ENCODE measurements around the gene FUNDC1. TPM values are rescaled to one million over a fixed set of nuclear protein-coding genes. Genes with fewer than 3 reads are reported as not detected.

Gene FUNDC1
- total RNA-seq, 4 donors from 2014 or later, result 8.5 to 18.6 (median 10.4) TPM

- WGBS, 2 donors, result 89 to 93% methylated on average over 8 of the region's 8 CpGs
- DNase-seq, result no peak
- Histone ChIP-seq H3K9me3 (no peaks in the 10 kb centered on the region), H3K36me3 (no peaks in the 10 kb centered on the region), H3K27ac (no peak overlapping the region), H3K4me3 (no peak overlapping the region), H3K27me3 (no peaks in the 10 kb centered on the region), H3K4me1 (peaks cover 0 to 11% (median 0%) of the 10 kb centered on the region in 3 donors)
- TF ChIP-seq CTCF (IDR thresholded peaks at IDR 0.05) (no peak), POLR2A (IDR thresholded peaks at IDR 0.05) (no peak)
- intact Hi-C loops (cut with DNase I), result no loop called here
Measured at GRCh38 chrX:44483965-44484606, 58.6 kb downstream of the FUNDC1 start.

GRCh38 chrX:44482575-44482974, 60.1 kb downstream of the FUNDC1 start:
- Histone ChIP-seq H3K4me3 (no peak overlapping the region), H3K36me3 (no peaks in the 10 kb centered on the region), H3K27ac (no peak overlapping the region), H3K4me1 (peaks cover 0 to 11% (median 0%) of the 10 kb centered on the region in 3 donors), H3K27me3 (no peaks in the 10 kb centered on the region), H3K9me3 (no peaks in the 10 kb centered on the region)
- no peak for TF ChIP-seq POLR2A (IDR thresholded peaks at IDR 0.05)
- no peak for TF ChIP-seq CTCF (IDR thresholded peaks at IDR 0.05)
- intact Hi-C loops (cut with DNase I), result no loop called here
- 86% methylated on average over 1 of the region's 1 CpG; no CpG with 5 or more reads in 1 of the 2 donors for WGBS, 2 donors
- no peak for DNase-seq

- Histone ChIP-seq H3K4me1 (peaks cover 0 to 11% (median 0%) of the 10 kb centered on the region in 3 donors), H3K27ac (no peak overlapping the region), H3K36me3 (no peaks in the 10 kb centered on the region), H3K27me3 (no peaks in the 10 kb centered on the region), H3K9me3 (no peaks in the 10 kb centered on the region), H3K4me3 (no peak overlapping the region)
- 28 to 63% methylated on average over 2 of the region's 2 CpGs for WGBS, 2 donors
- intact Hi-C loops (cut with DNase I), result no loop called here
- DNase-seq, result no peak
- no peak for TF ChIP-seq POLR2A (IDR thresholded peaks at IDR 0.05)
- no peak for TF ChIP-seq CTCF (IDR thresholded peaks at IDR 0.05)
Measured at GRCh38 chrX:44480591-44480990, 62.1 kb downstream of the FUNDC1 start.

GRCh38 chrX:44474410-44474809, 68.2 kb downstream of the FUNDC1 start:
- Histone ChIP-seq H3K27me3 (no peaks in the 10 kb centered on the region), H3K4me3 (no peak overlapping the region), H3K36me3 (no peaks in the 10 kb centered on the region), H3K9me3 (no peaks in the 10 kb centered on the region), H3K4me1 (no peaks in the 10 kb centered on the region), H3K27ac (no peak overlapping the region)
- TF ChIP-seq CTCF (IDR thresholded peaks at IDR 0.05) (no peak), POLR2A (IDR thresholded peaks at IDR 0.05) (no peak)
- intact Hi-C loops (cut with DNase I), result no loop called here
- DNase-seq, result no peak
- 0 to 42% methylated on average over 1 to 2 of the region's 2 CpGs for WGBS, 2 donors

Other genes starting within 250 kb of the FUNDC1 start
- 1 to 10 TPM in 3 of 4 donors, under 1 TPM in 1; 0.22 to 3.1 (median 2.0) TPM for gene EFHC2, start 199.2 kb downstream of the FUNDC1 start, total RNA-seq